HEK293 (cell line): ENCODE measurements around the gene RNF121.

Experiments
- CTCF ChIA-PET: fragments of 350-600 bp; formaldehyde crosslinking; extraction: SDS; loops from one replicate; lab custom pipeline; 2021; ENCODE audit warnings: antibody characterized with exemption; lab: Yijun Ruan, JAX
- POLR2A ChIA-PET: fragments of 300-600 bp; formaldehyde crosslinking; extraction: SDS; loops from one replicate; lab custom pipeline; 2020; ENCODE audit warnings: antibody characterized with exemption, inconsistent platforms; lab: Yijun Ruan, JAX
- H3K27ac ChIP-seq: fragments of 200-500 bp; sonication (Bioruptor generic); 2 replicates; pipeline ENCODE4 v1.5.1; 2014; ENCODE audit warnings: low read depth, low read length, control low read depth, inconsistent platforms; ENCODE audit errors: extremely low read depth
- H3K36me3 ChIP-seq, 2 experiments: fragments of 200-500 bp in 1 of 2; sonication (Bioruptor generic) in 1 of 2; 1 replicate in 1 of 2; 2 replicates in 1 of 2; pipeline ENCODE4 v1.5.1; 2014 to 2017; ENCODE audit warnings: inconsistent platforms in 2 of 2, low read length in 2 of 2; ENCODE audit not compliant: control insufficient read depth in 2 of 2, insufficient read depth in 1 of 2
- H3K4me1 ChIP-seq: fragments of 200-500 bp; sonication (Bioruptor generic); 2 replicates; pipeline ENCODE4 v1.5.1; 2014; ENCODE audit warnings: mild to moderate bottlenecking, low read length, inconsistent platforms; ENCODE audit not compliant: control insufficient read depth, insufficient read depth
- H3K4me3 ChIP-seq: 2 replicates; pipeline ENCODE4 v1.5.1; 2011; ENCODE audit warnings: low read depth, mild to moderate bottlenecking, control low read depth, low read length, moderate library complexity
- H3K9me3 ChIP-seq: fragments of 200-500 bp; sonication (Bioruptor generic); 2 replicates; pipeline ENCODE4 v1.5.1; 2014; ENCODE audit warnings: low read depth, low read length, inconsistent platforms; ENCODE audit not compliant: control insufficient read depth, insufficient read depth
- GLIS2 ChIP-seq: fragments of 450-650 bp; formaldehyde crosslinking; IDR thresholded peaks from 2 replicates; pipeline ENCODE4 v1.5.1; 2016; ENCODE audit warnings: missing biosample characterization, missing genetic modification characterization
- KLF9 ChIP-seq: fragments of 450-650 bp; formaldehyde crosslinking; IDR thresholded peaks from 2 replicates; pipeline ENCODE4 v1.5.1; 2016; ENCODE audit warnings: missing biosample characterization, missing genetic modification characterization, low read depth
- SP3 ChIP-seq: fragments of 450-650 bp; formaldehyde crosslinking; IDR thresholded peaks from 2 replicates; pipeline ENCODE4 v1.5.1; 2016; ENCODE audit warnings: missing biosample characterization, missing genetic modification characterization
- ZBTB17 ChIP-seq: fragments of 450-650 bp; formaldehyde crosslinking; IDR thresholded peaks from 2 replicates; pipeline ENCODE4 v1.5.1; 2016; ENCODE audit warnings: missing biosample characterization, missing genetic modification characterization
- ZNF114 ChIP-seq: fragments of 450-650 bp; formaldehyde crosslinking; IDR thresholded peaks from 2 replicates; pipeline ENCODE4 v1.5.0; 2017; ENCODE audit warnings: missing biosample characterization, missing genetic modification characterization
- ZNF175 ChIP-seq: fragments of 450-650 bp; formaldehyde crosslinking; IDR thresholded peaks from 2 replicates; pipeline ENCODE4 v1.5.1; 2016; ENCODE audit warnings: missing biosample characterization, missing genetic modification characterization
- ZNF2 ChIP-seq: fragments of 450-650 bp; formaldehyde crosslinking; IDR thresholded peaks from 2 replicates; pipeline ENCODE4 v1.5.1; 2016; ENCODE audit warnings: missing biosample characterization, missing genetic modification characterization
- ZNF350 ChIP-seq: fragments of 450-650 bp; formaldehyde crosslinking; IDR thresholded peaks from 2 replicates; pipeline ENCODE4 v1.5.0; 2017; ENCODE audit warnings: missing biosample characterization, mild to moderate bottlenecking, missing genetic modification characterization
- ZNF404 ChIP-seq: fragments of 450-650 bp; formaldehyde crosslinking; IDR thresholded peaks from 2 replicates; pipeline ENCODE4 v1.5.1; 2017; ENCODE audit warnings: missing biosample characterization, missing genetic modification characterization
- ZNF433 ChIP-seq: fragments of 450-650 bp; formaldehyde crosslinking; IDR thresholded peaks from 2 replicates; pipeline ENCODE4 v1.5.1; 2016; ENCODE audit warnings: missing biosample characterization, missing genetic modification characterization, low read depth
- ZNF600 ChIP-seq: fragments of 450-650 bp; formaldehyde crosslinking; IDR thresholded peaks from 2 replicates; pipeline ENCODE4 v1.5.1; 2016; ENCODE audit warnings: missing biosample characterization, missing genetic modification characterization
- ZNF621 ChIP-seq: fragments of 450-650 bp; formaldehyde crosslinking; IDR thresholded peaks from 2 replicates; pipeline ENCODE4 v1.5.1; 2017; ENCODE audit warnings: missing biosample characterization, missing genetic modification characterization
- ZNF623 ChIP-seq: fragments of 450-650 bp; formaldehyde crosslinking; IDR thresholded peaks from 2 replicates; pipeline ENCODE4 v1.5.1; 2016; ENCODE audit warnings: missing biosample characterization, missing genetic modification characterization
- ZNF629 ChIP-seq: fragments of 450-650 bp; formaldehyde crosslinking; IDR thresholded peaks from 2 replicates; pipeline ENCODE4 v1.5.1; 2017; ENCODE audit warnings: missing biosample characterization, missing genetic modification characterization
- ZNF701 ChIP-seq: fragments of 450-650 bp; formaldehyde crosslinking; IDR thresholded peaks from 2 replicates; pipeline ENCODE4 v1.5.1; 2016; ENCODE audit warnings: missing biosample characterization, missing genetic modification characterization
- ZNF768 ChIP-seq: fragments of 450-650 bp; formaldehyde crosslinking; IDR thresholded peaks from 2 replicates; pipeline ENCODE4 v1.5.1; 2018; ENCODE audit warnings: missing biosample characterization, mild to moderate bottlenecking, missing genetic modification characterization
- ZSCAN16 ChIP-seq: fragments of 450-650 bp; formaldehyde crosslinking; IDR thresholded peaks from 2 replicates; pipeline ENCODE4 v1.5.1; 2016; ENCODE audit warnings: missing biosample characterization, missing genetic modification characterization
- TF ChIP-seq, protein P1 (sequence below): fragments of 450-650 bp; IDR thresholded peaks from 2 replicates; pipeline ENCODE4 v1.5.1; 2018; ENCODE audit warnings: missing biosample characterization, missing genetic modification characterization
- TF ChIP-seq, protein P2 (sequence below): fragments of 450-650 bp; formaldehyde crosslinking; IDR thresholded peaks from 2 replicates; pipeline ENCODE4 v1.5.1; 2016; ENCODE audit warnings: missing biosample characterization, missing genetic modification characterization
- TF ChIP-seq, protein P3 (sequence below): fragments of 450-650 bp; formaldehyde crosslinking; conservative IDR thresholded peaks from 2 replicates; pipeline ENCODE4 v1.5.1; 2016; ENCODE audit warnings: low read depth, missing biosample characterization, missing genetic modification characterization

RNF121 gene

DNA sequence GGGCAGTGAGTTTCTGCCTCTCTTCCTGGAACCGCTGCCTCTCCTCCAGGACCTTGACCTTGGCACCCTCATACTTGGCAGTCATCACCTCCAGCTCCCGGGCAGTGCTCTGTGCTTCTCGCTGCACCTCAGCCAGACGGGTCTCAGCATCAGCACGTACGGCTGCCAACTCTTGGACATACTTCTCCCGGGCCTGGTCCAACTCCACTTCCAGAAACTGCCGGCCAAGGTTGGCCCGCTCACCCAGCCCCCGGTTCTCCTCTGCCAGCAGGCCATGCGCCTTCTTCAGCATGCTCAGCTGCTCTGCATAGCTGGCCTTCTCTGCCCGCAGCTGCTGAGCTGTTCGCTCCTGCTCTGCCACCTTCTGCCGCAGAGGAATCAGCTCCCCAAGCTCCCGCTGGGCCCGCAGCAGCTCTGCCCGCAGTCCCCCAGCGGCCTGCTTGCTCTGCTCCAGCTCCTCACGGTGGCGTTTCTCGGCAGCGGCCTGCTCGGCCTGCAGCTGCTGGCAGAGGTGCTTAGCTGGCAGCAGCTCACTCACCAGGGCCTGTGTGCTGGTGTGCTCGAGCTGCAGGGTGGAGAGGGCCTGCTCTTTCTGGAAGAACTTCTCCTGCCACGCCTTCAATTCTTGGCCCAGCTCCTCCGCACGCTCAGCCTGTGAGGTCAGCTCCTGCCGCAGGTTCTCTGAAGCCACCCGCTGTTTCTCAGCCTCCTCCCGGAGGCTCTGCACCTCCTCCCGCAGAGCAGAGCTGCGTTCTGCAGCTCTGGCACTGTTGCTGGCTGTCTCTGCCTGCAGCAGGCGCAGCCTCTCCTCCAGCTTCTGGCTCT is 84.3 kb downstream of the RNF121 start (continued):
- TF ChIP-seq ZNF404 (tag by site-specific recombination), result no peak

DNA sequence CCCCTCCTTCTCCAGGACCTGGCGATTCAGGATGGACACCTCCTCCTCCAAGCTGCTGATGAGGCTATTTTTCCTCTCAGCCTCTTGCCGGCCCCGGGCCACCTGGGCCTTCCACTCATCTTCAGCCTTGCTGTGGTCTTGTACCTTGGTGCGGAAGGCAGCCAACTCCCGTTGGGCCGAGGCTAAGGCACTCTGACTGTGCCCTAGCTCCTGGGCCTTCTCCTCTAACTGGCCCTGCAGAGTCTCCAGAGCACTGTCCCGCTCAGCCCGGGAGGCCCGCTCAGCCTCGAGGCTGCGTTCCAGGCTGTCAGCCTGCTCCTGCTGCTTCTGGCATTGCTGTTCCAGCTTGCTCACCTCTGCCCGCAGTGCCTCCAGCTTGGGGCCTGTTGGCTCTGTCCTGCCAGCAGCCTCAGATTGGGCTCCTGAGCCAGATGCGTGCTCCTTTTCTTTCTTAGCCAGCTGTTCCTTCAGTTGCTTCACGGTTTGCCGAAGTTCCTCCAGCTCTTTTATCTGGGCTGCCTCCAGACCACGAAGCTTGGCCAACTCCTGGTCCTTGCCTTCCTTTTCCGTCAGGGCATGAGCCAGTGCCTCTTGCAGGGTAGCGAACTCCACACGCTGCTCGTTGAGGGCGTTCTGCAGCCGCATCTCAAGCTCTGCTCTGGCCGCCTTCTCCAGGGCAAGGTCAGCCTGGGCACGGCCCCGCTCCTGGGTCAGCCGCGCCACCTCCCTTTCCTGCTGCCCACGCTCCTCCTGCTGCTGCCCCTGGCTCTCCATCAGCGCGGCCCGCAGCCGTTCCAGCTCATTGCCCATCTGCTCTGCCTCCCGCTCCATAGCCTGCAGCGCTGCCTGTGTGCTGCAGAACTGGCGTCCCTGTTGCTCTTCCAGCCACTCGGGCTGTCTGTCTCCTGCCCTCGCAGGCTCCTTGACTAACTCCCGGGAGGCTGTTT is 85.2 kb downstream of the RNF121 start:
- Histone ChIP-seq H3K27ac (no peak overlapping the region), H3K36me3 (peaks cover 0 to 100% of the 10 kb centered on the region in 2 experiments; a peak in 1 of 3 replicates), H3K9me3 (no peaks in the 10 kb centered on the region), H3K4me1 (no peaks in the 10 kb centered on the region), H3K4me3 (no peak overlapping the region)
- TF ChIP-seq KLF9 (tag by site-specific recombination) (no peak), ZNF629 (no peak), ZNF621 (tag by site-specific recombination) (no peak), ZNF600 (tag by site-specific recombination) (peak; percentile 61; the same call in 1 of the 2 replicates)
- ChIA-PET CTCF (interaction anchor here (1.1 to 4.5 kb wide), 2 partner anchors 11 to 13 kb away, joined by 3 to 37 read pairs; no protein-coding TSS in a partner anchor), POLR2A (interaction anchor here (1.4 kb wide), 1 partner anchor 14 kb away, joined by 4 read pairs; no protein-coding TSS in a partner anchor)

DNA sequence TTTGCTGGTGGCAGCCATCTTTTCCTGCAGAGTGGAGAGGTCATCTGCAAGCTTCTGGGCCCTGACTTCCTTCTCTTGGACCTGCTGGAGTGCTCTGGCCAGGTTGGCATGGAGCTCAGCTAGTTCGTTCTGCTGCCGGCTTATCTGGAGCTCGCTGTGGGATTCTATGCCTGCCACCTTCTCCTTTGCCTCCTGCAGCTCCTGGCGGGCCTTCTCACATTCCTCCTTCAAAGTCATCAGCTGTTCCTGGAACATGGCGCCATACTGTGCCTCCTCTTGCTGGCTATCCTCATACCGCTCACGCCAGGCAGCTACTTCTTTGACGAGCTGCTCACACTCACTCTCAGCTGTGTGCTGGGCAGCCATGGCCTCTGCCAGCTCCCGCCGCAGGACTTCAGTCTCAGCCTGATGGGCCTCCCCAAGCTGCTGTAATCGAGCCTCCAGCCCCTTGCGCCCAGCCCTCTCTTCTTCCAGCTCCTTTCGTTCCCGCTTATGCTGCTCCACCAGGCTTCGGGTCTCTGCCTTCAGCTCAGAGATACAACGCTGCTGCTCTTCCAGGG is 86.0 kb downstream of the RNF121 start:
- TF ChIP-seq ZNF2 (tag by site-specific recombination) (no peak), ZNF433 (tag by site-specific recombination) (no peak), ZNF350 (no peak), ZNF701 (no peak), GLIS2 (tag by site-specific recombination) (no peak), ZNF623 (tag by site-specific recombination) (no peak), ZNF114 (tag by site-specific recombination) (no peak), ZNF175 (tag by site-specific recombination) (no peak), ZNF768 (no peak), ZBTB17 (tag by site-specific recombination) (no peak), ZSCAN16 (tag by site-specific recombination) (no peak), SP3 (tag by site-specific recombination) (no peak)
- TF ChIP-seq, protein P1, sequence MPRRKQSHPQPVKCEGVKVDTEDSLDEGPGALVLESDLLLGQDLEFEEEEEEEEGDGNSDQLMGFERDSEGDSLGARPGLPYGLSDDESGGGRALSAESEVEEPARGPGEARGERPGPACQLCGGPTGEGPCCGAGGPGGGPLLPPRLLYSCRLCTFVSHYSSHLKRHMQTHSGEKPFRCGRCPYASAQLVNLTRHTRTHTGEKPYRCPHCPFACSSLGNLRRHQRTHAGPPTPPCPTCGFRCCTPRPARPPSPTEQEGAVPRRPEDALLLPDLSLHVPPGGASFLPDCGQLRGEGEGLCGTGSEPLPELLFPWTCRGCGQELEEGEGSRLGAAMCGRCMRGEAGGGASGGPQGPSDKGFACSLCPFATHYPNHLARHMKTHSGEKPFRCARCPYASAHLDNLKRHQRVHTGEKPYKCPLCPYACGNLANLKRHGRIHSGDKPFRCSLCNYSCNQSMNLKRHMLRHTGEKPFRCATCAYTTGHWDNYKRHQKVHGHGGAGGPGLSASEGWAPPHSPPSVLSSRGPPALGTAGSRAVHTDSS, result no peak
- TF ChIP-seq, protein P2, sequence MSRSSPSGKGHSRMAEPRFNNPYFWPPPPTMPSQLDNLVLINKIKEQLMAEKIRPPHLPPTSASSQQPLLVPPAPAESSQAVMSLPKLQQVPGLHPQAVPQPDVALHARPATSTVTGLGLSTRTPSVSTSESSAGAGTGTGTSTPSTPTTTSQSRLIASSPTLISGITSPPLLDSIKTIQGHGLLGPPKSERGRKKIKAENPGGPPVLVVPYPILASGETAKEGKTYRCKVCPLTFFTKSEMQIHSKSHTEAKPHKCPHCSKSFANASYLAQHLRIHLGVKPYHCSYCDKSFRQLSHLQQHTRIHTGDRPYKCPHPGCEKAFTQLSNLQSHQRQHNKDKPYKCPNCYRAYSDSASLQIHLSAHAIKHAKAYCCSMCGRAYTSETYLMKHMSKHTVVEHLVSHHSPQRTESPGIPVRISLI (tag by site-specific recombination), result no peak
- TF ChIP-seq, protein P3, sequence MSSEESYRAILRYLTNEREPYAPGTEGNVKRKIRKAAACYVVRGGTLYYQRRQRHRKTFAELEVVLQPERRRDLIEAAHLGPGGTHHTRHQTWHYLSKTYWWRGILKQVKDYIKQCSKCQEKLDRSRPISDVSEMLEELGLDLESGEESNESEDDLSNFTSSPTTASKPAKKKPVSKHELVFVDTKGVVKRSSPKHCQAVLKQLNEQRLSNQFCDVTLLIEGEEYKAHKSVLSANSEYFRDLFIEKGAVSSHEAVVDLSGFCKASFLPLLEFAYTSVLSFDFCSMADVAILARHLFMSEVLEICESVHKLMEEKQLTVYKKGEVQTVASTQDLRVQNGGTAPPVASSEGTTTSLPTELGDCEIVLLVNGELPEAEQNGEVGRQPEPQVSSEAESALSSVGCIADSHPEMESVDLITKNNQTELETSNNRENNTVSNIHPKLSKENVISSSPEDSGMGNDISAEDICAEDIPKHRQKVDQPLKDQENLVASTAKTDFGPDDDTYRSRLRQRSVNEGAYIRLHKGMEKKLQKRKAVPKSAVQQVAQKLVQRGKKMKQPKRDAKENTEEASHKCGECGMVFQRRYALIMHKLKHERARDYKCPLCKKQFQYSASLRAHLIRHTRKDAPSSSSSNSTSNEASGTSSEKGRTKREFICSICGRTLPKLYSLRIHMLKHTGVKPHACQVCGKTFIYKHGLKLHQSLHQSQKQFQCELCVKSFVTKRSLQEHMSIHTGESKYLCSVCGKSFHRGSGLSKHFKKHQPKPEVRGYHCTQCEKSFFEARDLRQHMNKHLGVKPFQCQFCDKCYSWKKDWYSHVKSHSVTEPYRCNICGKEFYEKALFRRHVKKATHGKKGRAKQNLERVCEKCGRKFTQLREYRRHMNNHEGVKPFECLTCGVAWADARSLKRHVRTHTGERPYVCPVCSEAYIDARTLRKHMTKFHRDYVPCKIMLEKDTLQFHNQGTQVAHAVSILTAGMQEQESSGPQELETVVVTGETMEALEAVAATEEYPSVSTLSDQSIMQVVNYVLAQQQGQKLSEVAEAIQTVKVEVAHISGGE (tag by site-specific recombination), result no peak
- ChIA-PET CTCF (interaction anchor here (0.9 to 4.5 kb wide), 6 partner anchors 10 to 130 kb away, joined by 3 to 37 read pairs (median 4); no protein-coding TSS in a partner anchor), POLR2A (interaction anchor here (1.4 kb wide), 1 partner anchor 15 kb away, joined by 4 read pairs; no protein-coding TSS in a partner anchor)
- H3K27ac ChIP-seq, result no peak overlapping the region
- H3K4me1 ChIP-seq, result no peaks in the 10 kb centered on the region
- H3K9me3 ChIP-seq, result no peaks in the 10 kb centered on the region
- no peak overlapping the region for H3K4me3 ChIP-seq
- H3K36me3 ChIP-seq, result peaks cover 0 to 100% of the 10 kb centered on the region in 2 experiments; a peak in 1 of 3 replicates
